GM12878 (cell line): ENCODE measurements around the gene BLNK. TPM values are rescaled to one million over a fixed set of nuclear protein-coding genes. Genes with fewer than 3 reads are reported as not detected.

Source experiments
- ATAC-seq: fragments of 200-7000 bp; cut with Tn5 transposase; 3 replicates; pipeline ENCODE4 v1.9.1; 2020; ENCODE audit warnings: mild to moderate bottlenecking, moderate library complexity
- BruUV-seq: library from RNA; stranded (reverse); fragments of 400-500 nt; replicated peaks from 2 replicates; lab custom pipeline; 2021; lab: Mats Ljungman, UMichigan
- CTCF ChIA-PET: fragments of 300-600 bp; sonication (Branson Sonifier 250); formaldehyde crosslinking; extraction: SDS; loops from one replicate; lab custom pipeline; 2021; ENCODE audit warnings: inconsistent platforms; lab: Yijun Ruan, JAX
- POLR2A ChIA-PET: fragments of 350-600 bp; formaldehyde crosslinking; extraction: SDS; loops from one replicate; lab custom pipeline; 2021; ENCODE audit warnings: inconsistent platforms; lab: Charles Lee
- RAD21 ChIA-PET: fragments of 300-600 bp; sonication (Branson Sonifier 250); formaldehyde crosslinking; loops from one replicate; lab custom pipeline; 2023; ENCODE audit warnings: antibody characterized with exemption; ENCODE audit not compliant: unreplicated experiment; lab: Charles Lee
- SMC1A ChIA-PET: fragments of 300-600 bp; sonication (Branson Sonifier 250); formaldehyde crosslinking; loops from one replicate; lab custom pipeline; 2023; ENCODE audit not compliant: unreplicated experiment, uncharacterized antibody; lab: Charles Lee
- DNase-seq: peaks from one replicate; pipeline ENCODE4 v3.0.0-alpha.2; 2011; ENCODE audit warnings: low read depth, low spot score
- FAIRE-seq: peaks from 3 replicates; lab custom pipeline; 2011; peaks lifted over from hg19 to GRCh38; lab: Jason Lieb, UNC
- H2AFZ ChIP-seq: 2 replicates; pipeline ENCODE4 v1.6.0; 2011; ENCODE audit warnings: low read depth, low read length, control low read depth; ENCODE audit not compliant: control insufficient read depth
- H3K27ac ChIP-seq: 2 replicates; pipeline ENCODE4 v1.5.1; 2011; ENCODE audit warnings: control low read depth; ENCODE audit not compliant: control insufficient read depth, insufficient read depth
- H3K27me3 ChIP-seq, 2 experiments: replicated peaks in 1 of 2; 2 replicates each; pipeline versions ENCODE4 v1.6.0 to v1.6.1; 2011; ENCODE audit warnings: low read length in 1 of 2; ENCODE audit not compliant: control insufficient read depth in 2 of 2, insufficient read depth in 2 of 2
- H3K36me3 ChIP-seq, 2 experiments: 2 replicates each; pipeline ENCODE4 v1.5.1; 2011; ENCODE audit warnings: low read length in 1 of 2; ENCODE audit not compliant: control insufficient read depth in 2 of 2, insufficient read depth in 2 of 2
- H3K4me1 ChIP-seq: 2 replicates; pipeline ENCODE4 v1.6.1; 2011; ENCODE audit warnings: mild to moderate bottlenecking, low read length, moderate library complexity, mixed read lengths; ENCODE audit not compliant: control insufficient read depth, insufficient read depth
- H3K4me2 ChIP-seq: 2 replicates; pipeline ENCODE4 v1.6.0; 2011; ENCODE audit warnings: control low read depth; ENCODE audit not compliant: control insufficient read depth, insufficient read depth
- H3K4me3 ChIP-seq: fragments of 200-600 bp; sonication (generic); 2 replicates; pipeline ENCODE4 v1.5.1; 2016
- H3K79me2 ChIP-seq: 2 replicates; pipeline ENCODE4 v1.6.0; 2011; ENCODE audit warnings: low read length; ENCODE audit not compliant: control insufficient read depth, insufficient read depth
- H3K9ac ChIP-seq: 2 replicates; pipeline ENCODE4 v1.8.0; 2011; ENCODE audit warnings: low read length, control low read depth, mixed read lengths; ENCODE audit not compliant: control insufficient read depth, insufficient read depth
- H3K9me3 ChIP-seq: replicated peaks from 3 replicates; pipeline ENCODE4 v1.5.1; 2011; ENCODE audit warnings: mild to moderate bottlenecking, low read length; ENCODE audit not compliant: control insufficient read depth, insufficient read depth
- H4K20me1 ChIP-seq: 2 replicates; pipeline ENCODE4 v1.6.0; 2011; ENCODE audit not compliant: control insufficient read depth, insufficient read depth
- ATF7 ChIP-seq: fragments of 450-650 bp; IDR thresholded peaks from 2 replicates; pipeline ENCODE4 v1.6.1; 2016; ENCODE audit warnings: low read depth, mild to moderate bottlenecking
- BRCA1 ChIP-seq: IDR thresholded peaks from 2 replicates; pipeline ENCODE4 v1.6.1; 2011; ENCODE audit warnings: low read depth, low read length, improper control_type of control experiment
- CREB1 ChIP-seq: IDR thresholded peaks from 2 replicates; pipeline ENCODE4 v1.6.1; 2012; ENCODE audit warnings: low read depth, mild to moderate bottlenecking, inconsistent platforms
- DPF2 ChIP-seq: fragments of 450-650 bp; IDR thresholded peaks from 2 replicates; pipeline ENCODE4 v1.6.1; 2017; ENCODE audit warnings: mild to moderate bottlenecking
- MXI1 ChIP-seq: fragments of 150-350 bp; IDR thresholded peaks from 2 replicates; pipeline ENCODE4 v1.6.1; 2011; ENCODE audit warnings: low read depth, mild to moderate bottlenecking, inconsistent platforms, low read length, improper control_type of control experiment
- WRNIP1 ChIP-seq: IDR thresholded peaks from 2 replicates; pipeline ENCODE4 v1.6.1; 2011; ENCODE audit warnings: low read depth, low read length, improper control_type of control experiment, borderline replicate concordance
- YBX1 ChIP-seq: fragments of 450-650 bp; IDR thresholded peaks from 2 replicates; pipeline ENCODE4 v1.6.1; 2016; ENCODE audit warnings: antibody characterized with exemption
- whole genome bisulfite sequencing: methylation state at CpG from one replicate; pipeline ENCODE4 v1.1.6; 2016; ENCODE audit warnings: low lambda C conversion rate; ENCODE audit not compliant: insufficient replicate concordance, insufficient coverage; ENCODE audit errors: missing lambda C conversion rate; 5-methylcytosine and 5-hydroxymethylcytosine counted together
- in situ Hi-C: fragments of 300-500 bp; cut with MboI; formaldehyde crosslinking; loops from 9 replicates; pipeline ENCODE4 v1.14.3; 2018; ENCODE audit warnings: mixed read lengths
- intact Hi-C: fragments of 100-400 bp; cut with micrococcal nuclease; formaldehyde crosslinking; loops from one replicate; pipeline ENCODE4 v1.14.2; 2022; ENCODE audit not compliant: unreplicated experiment
- polyA plus RNA-seq, 11 experiments: library from polyadenylated mRNA; depleted of rRNA in 4 of 11; unstranded in 6 of 11; stranded (reverse) in 5 of 11; fragments of >200 nt; fragmentation: Nextera tagmentation in 4 of 11; fragmentation: Illumina TruSeq in 1 of 11; extraction: Ambion mirVana in 4 of 11; extraction: Trizol in 1 of 11; gene quantifications; 1 replicate in 1 of 11; 2 replicates in 10 of 11; pipeline versions ENCODE4 v1.2.1 to v1.2.3, GENCODE V29; 2011 to 2016; ENCODE audit warnings: inconsistent platforms in 2 of 11, missing spikeins in 2 of 11, low read depth in 1 of 11
- total RNA-seq, 4 experiments: library from RNA; depleted of rRNA in 3 of 4; stranded (reverse); fragments of >200 nt in 3 of 4; fragmentation: Illumina TruSeq in 1 of 4; extraction: Trizol in 1 of 4; gene quantifications; 2 replicates each; pipeline versions ENCODE4 v1.2.1 to v1.2.3, GENCODE V29; 2013 to 2021
- TF ChIP-seq, protein P1 (sequence below): fragments of 450-650 bp; IDR thresholded peaks from 2 replicates; pipeline ENCODE4 v1.6.1; 2016; ENCODE audit warnings: mild to moderate bottlenecking

The BLNK gene
- total and polyA plus RNA-seq, 10 of the 15 experiments (the other 5 are each of a cell fraction or from before 2014, with no cell fraction given), result 79.5 to 201 (median 139) TPM

DNA sequence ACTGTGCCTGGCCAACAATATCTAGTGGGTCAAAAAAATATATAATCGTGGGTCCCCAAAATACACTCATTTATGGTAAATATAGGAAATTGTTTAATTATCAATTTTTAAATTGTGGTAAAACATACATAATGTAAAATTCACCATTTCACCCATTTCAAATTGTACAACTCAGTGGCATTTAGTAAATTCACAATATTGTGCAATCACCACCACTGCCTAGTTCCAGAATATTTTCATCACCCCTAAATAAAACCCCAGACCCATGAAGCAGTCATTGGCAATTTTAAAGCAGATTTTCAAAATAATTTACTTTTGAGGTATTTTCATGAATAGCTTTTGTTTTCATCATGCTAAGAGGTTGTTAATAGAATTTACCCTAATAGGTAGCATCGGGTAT lies 10.2 kb downstream of the BLNK start:
- in situ Hi-C loops, result no loop called here
- Histone ChIP-seq H3K4me1 (peaks cover 46% of the 10 kb centered on the region), H3K4me2 (peak overlapping the region; percentile 21; the same call in 1 of the 2 replicates), H3K4me3 (no peak overlapping the region), H3K27me3 (no peaks in the 10 kb centered on the region), H3K27ac (0 out of 2 replicates have a peak overlapping the region, but pooled peaks have one; percentile 45), H3K9me3 (no peaks in the 10 kb centered on the region), H2AFZ (no peak overlapping the region), H3K79me2 (peaks cover 97% of the 10 kb centered on the region), H3K36me3 (peaks cover 11 to 28% of the 10 kb centered on the region in 2 experiments), H3K9ac (no peak overlapping the region), H4K20me1 (peaks cover 10% of the 10 kb centered on the region)
- ChIA-PET POLR2A (interaction anchor here (1.2 to 3.7 kb wide), 11 partner anchors 10 to 31 kb away, joined by 3 to 28 read pairs (median 8); partner anchors contain the start of gene BLNK), RAD21 (interaction anchor here (0.8 to 19.3 kb wide), 7 partner anchors 10 to 32 kb away, joined by 3 to 362 read pairs (median 46); partner anchors contain the start of gene BLNK), SMC1A (interaction anchor here (0.6 to 9.0 kb wide), 9 partner anchors 9 to 244 kb away, joined by 3 to 140 read pairs (median 18); partner anchors contain the start of gene BLNK), CTCF (interaction anchor here (0.7 to 15.0 kb wide), 8 partner anchors 9 to 420 kb away, joined by 3 to 219 read pairs (median 7); partner anchors contain the start of gene BLNK)
- WGBS, result 97% methylated on average over 2 of the region's 2 CpGs
- intact Hi-C loops, result no loop called here
- no TSS peak for BruUV-seq
- FAIRE-seq, result no peak
- no peak for TF ChIP-seq YBX1
- no peak for TF ChIP-seq MXI1
- no peak for TF ChIP-seq ATF7
- DNase-seq, result no peak
- no peak for ATAC-seq

GRCh38 chr10:96260014-96260413 lies 11.4 kb downstream of the BLNK start:
- intact Hi-C loops, result no loop called here
- peak overlapping the region; percentile 31 for H3K4me2 ChIP-seq
- peaks cover 95% of the 10 kb centered on the region for H3K79me2 ChIP-seq
- SMC1A ChIA-PET, result interaction anchor here (2.4 to 9.0 kb wide), 6 partner anchors 8 to 33 kb away, joined by 17 to 140 read pairs (median 32); partner anchors contain the start of gene BLNK
- peaks cover 38% of the 10 kb centered on the region for H3K4me1 ChIP-seq
- RAD21 ChIA-PET, result interaction anchor here (0.8 to 19.3 kb wide), 6 partner anchors 10 to 33 kb away, joined by 3 to 362 read pairs (median 34); partner anchors contain the start of gene BLNK
- no peak overlapping the region for H2AFZ ChIP-seq
- ATAC-seq (peak; percentile 19), FAIRE-seq (no peak), DNase-seq (no peak)
- peak overlapping the region; percentile 26; the same call in 1 of the 2 replicates for H3K4me3 ChIP-seq
- WGBS, result 67% methylated on average over 3 of the region's 3 CpGs
- BruUV-seq, result no TSS peak
- no peaks in the 10 kb centered on the region for H3K27me3 ChIP-seq
- CTCF ChIA-PET, result interaction anchor here (2.2 to 15.0 kb wide), 4 partner anchors 11 to 31 kb away, joined by 7 to 219 read pairs (median 18); no protein-coding TSS in a partner anchor
- POLR2A ChIA-PET, result interaction anchor here (0.6 to 3.7 kb wide), 6 partner anchors 10 to 66 kb away, joined by 3 to 28 read pairs (median 11); partner anchors contain the start of gene BLNK
- peak overlapping the region; percentile 40 for H3K27ac ChIP-seq
- in situ Hi-C loops, result no loop called here
- H3K9ac ChIP-seq, result 0 out of 2 replicates have a peak overlapping the region, but pooled peaks have one; percentile 12
- TF ChIP-seq DPF2 (no peak), CREB1 (peak; percentile 46; the same call in 1 of the 2 replicates), BRCA1 (no peak), WRNIP1 (no peak)
- TF ChIP-seq, protein P1, sequence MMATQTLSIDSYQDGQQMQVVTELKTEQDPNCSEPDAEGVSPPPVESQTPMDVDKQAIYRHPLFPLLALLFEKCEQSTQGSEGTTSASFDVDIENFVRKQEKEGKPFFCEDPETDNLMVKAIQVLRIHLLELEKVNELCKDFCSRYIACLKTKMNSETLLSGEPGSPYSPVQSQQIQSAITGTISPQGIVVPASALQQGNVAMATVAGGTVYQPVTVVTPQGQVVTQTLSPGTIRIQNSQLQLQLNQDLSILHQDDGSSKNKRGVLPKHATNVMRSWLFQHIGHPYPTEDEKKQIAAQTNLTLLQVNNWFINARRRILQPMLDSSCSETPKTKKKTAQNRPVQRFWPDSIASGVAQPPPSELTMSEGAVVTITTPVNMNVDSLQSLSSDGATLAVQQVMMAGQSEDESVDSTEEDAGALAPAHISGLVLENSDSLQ, result peak; percentile 42; the same call in 1 of the 2 replicates
- no peaks in the 10 kb centered on the region for H3K9me3 ChIP-seq
- peaks cover 14% of the 10 kb centered on the region for H4K20me1 ChIP-seq
- peaks cover 11 to 26% of the 10 kb centered on the region in 2 experiments for H3K36me3 ChIP-seq
